NCI-H510A (cell line): ENCODE measurements around the gene ANKRD13D.

Experiments
- DNase-seq: peaks from one replicate; lab custom pipeline; 2025; lab: John Stamatoyannopoulos, UW

ANKRD13D gene

DNA sequence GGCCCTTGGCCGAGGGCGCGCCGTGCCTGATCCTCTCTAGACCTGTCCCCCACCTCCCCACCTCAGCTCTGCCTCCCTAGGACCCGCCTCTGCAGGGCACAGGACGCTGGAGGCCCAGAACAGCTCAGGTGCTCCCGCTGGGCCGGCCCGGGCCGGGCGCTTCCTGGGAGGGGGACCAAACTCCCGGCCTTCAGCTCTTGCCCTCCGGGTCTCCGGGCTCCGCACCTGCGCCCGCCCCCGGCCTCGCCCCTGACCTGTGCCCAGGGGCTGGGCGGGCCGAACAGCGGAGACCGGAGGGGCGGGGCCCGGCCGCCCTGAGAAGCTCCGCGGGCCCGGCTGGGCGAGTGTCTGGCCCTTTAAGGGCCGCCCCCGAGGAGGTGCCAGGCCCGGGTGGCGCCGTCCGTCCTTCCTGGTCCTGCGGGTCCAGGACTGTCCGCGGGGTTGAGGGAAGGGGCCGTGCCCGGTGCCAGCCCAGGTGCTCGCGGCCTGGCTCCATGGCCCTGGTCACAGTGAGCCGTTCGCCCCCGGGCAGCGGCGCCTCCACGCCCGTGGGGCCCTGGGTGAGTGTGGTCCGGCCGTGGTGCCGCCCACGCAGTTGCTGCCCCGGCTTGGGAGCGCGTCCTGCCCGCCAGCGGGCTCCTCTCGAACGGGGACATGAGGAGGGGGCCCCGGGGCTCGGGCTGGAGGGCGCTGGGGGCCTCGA is 14.2 kb downstream of the ANKRD13D start, which contains the start of gene SSH3:
SSH3 (plus strand) TSS at position 399 of the 703 bp plus-strand sequence; CDS start at position 495, 96 bp downstream.
- DNase-seq: peak; percentile 93

DNA sequence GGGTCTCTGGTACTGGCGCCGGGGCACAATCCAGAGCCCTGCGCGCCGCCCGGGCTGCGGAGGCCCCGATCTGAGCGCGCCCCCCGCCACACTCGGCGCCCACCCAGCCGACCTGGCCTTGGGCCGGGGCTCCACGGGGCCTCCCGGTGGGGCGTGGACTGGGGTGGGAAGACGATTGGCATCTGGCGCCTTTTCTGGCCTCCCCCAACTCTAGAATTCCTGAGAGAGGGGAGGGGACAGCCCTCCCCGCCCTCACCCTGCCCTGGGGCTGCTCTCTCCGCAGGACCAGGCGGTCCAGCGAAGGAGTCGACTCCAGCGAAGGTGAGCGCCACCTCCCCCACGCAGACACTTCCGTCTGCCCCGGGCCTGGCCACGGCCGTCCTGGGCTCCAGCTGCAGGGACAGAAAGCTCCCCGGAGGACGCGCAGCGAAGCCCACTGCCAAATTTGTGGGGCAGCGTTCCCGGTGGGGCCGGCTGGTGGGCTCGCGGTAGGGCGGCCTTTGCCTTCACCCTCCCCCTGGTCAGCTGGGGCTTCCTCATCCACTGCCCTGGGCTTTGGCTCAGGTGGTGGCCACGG is 14.8 kb downstream of the ANKRD13D start:
- DNase-seq: no peak

DNA sequence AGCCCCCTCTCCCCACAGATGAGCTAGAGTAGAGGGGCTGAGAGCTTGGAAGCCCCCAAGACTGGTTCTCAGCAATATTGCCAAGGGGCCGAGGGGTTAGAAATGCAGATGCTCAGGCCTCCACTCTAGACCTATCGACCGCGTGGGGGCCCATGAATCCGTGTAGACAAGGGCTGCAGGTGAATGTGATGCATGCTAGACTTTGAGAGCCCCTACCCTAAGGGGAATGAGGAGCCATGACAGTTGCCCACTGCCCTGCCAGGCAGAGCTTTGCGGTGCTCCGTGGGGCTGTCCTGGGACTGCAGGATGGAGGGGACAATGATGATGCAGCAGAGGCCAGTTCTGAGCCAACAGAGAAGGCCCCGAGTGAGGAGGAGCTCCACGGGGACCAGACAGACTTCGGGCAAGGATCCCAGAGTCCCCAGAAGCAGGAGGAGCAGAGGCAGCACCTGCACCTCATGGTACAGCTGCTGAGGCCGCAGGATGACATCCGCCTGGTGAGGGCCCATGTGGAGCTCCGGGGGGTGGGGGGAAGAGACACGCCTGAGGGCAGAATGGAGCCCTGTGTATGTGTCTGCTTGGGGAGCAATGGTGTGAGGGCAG is 15.5 kb downstream of the ANKRD13D start:
- DNase-seq: no peak

- no peak for DNase-seq
Observed at GRCh38 chr11:67306769-67307544, 17.9 kb downstream of the ANKRD13D start.

- DNase-seq: no peak
Observed at GRCh38 chr11:67307545-67308001, 18.5 kb downstream of the ANKRD13D start.

DNA sequence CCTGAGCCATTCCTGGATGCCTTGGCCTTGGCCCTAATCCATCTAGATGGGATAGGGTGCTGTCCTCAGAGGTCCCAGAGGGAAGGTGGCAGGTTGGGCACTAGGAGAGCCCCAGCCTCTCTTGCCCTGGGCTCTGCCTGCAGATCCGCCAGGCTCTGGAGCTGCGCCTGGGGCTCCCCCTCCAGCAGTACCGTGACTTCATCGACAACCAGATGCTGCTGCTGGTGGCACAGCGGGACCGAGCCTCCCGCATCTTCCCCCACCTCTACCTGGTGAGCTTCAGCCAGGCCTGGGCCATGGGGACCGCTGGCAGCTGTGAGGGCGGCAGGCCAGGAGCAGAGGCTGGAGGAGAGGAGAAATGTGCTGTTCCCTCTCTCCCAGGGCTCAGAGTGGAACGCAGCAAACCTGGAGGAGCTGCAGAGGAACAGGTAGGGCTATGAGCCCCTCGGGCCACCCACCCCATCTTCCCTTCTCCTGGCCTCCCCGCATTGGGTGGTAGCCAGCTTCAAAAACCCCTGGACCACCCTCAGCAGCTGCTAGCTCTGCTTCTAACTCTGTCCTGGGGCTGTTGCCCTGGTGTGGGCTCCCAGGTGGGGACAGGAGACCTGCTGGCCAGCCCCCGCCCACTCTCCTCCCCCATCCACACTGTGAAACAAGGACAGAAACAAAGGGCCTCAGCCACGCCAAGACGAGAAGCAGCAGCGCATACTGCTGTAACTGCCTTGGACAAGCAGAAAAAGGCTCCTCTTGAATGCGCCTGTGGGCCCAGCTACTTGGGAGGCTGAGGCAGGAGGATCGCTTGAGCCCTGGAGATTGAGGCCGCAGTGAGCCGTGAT is 19.1 kb downstream of the ANKRD13D start:
- no peak for DNase-seq

DNA sequence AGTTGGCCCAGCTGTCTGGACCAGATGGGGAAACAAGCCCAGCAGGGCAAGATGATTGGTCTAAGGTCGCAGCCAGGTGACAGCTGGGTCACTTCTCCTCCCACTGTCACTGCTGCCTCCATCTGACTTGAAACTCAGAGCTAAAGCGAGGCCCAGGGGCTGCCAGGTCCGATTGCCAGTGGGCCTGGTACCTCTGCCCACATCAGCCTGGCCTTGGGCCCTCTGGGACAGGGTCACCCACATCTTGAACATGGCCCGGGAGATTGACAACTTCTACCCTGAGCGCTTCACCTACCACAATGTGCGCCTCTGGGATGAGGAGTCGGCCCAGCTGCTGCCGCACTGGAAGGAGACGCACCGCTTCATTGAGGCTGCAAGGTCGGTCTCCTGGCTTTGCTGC is 20.1 kb downstream of the ANKRD13D start:
- no peak for DNase-seq

GRCh38 chr11:67309661-67310061 is 20.6 kb downstream of the ANKRD13D start:
- DNase-seq: no peak

DNA sequence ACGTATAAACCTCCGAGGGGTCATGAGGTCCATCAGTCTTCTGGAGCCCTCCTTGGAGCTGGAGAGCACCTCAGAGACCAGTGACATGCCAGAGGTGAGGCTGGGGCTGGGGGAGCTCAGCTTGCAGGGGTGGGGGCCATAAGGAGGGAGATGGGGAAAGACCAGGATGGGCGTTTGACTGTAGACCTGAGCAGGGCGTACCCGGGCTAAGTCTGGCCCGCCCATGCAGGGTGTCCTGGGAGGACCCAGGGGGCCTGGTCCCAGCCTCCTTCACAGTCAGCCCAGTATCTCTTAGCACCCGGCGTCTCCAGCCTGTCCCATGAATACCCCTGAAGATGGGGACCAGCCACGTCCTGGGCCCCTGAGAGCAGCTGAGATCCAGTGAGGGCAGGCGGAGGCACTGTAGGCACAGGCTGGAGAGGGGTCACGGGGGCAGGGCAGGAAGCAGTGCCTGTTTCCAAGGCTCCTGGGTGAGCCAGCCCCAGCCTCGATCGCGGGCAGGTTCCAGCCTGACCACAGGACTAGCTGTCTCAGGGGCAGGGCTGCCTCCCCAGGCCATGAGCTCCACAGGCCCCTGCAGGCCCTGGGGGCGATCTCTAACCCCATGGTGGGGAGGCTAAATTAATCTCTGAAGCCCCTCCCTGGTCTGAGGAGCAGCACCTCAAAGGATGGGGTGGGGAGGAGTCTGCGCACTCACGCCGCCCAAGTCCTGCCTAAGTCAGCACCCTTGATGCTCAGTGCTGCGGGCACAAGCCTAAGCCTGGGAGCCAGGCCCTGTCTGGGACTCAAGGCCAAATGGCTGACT is 21.3 kb downstream of the ANKRD13D start:
- DNase-seq: no peak

- DNase-seq: no peak
Observed at GRCh38 chr11:67311051-67311555, 22.0 kb downstream of the ANKRD13D start.

GRCh38 chr11:67311556-67312082 is 22.5 kb downstream of the ANKRD13D start:
- DNase-seq: no peak

- DNase-seq: no peak
Observed at GRCh38 chr11:67312187-67313021, 23.3 kb downstream of the ANKRD13D start.

GRCh38 chr11:67313125-67313890 is 24.2 kb downstream of the ANKRD13D start:
- no peak for DNase-seq

- no peak for DNase-seq
Observed at GRCh38 chr11:67314218-67314617, 25.1 kb downstream of the ANKRD13D start.

GRCh38 chr11:67315325-67315909 is 26.3 kb downstream of the ANKRD13D start:
- DNase-seq: no peak

- DNase-seq: no peak
Observed at GRCh38 chr11:67316882-67317204, 27.7 kb downstream of the ANKRD13D start.

DNA sequence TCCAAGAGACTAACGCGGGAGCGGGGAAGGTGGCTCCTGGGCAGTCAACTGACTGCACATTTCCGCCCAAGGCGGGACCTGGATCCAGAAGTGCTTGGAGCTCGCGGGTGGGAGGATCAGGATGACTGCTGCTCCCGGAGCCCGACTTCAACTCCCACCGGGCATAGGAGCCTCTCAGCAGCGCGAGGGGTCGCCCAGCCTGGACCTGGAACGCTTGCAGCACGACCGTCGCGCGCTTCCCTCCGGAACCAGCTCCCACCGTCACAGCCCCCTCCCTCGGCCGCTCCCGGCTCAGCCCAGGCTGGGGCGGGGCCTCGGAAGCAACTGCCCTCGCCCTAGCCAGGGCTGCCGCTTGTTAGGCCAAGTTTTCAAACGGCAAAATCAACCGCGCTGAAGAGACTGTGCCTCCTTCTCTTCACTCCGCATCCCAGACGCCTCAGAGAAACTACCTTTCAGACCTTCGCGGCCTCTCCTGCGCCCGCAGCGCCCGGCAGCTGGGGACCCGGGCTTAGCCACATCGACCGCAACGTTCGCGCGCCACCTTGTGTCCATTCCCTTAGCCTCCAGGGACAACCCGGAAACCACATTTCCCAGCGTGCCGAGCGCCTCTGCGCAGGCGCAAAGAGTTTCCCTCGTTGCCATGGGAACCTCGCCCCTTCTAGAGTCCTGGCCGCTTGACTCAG is 28.2 kb downstream of the ANKRD13D start:
- peak; percentile 96 for DNase-seq
